Stimulated activated naive B cell treated with anti-CD40 and anti-IgM and Interleukin-4, amounts not matched to agents 10 μg/mL and 1 μg/mL and 100 μg/mL, for 72 hours (primary cell): ENCODE results near the gene DNAH17.

Source experiments
- ATAC-seq, 2 donors: fragments of 150-1000 bp; cut with Tn5 transposase; replicated peaks; 2 replicates each; pipeline ENCODE4 v1.10.0; 2021; ENCODE audit warnings: moderate library complexity in 1 of 2
- DNase-seq: peaks from one replicate; pipeline ENCODE4 v3.0.0; 2021
- H3K27ac Mint-ChIP-seq: one replicate; pipeline ENCODE4 v1.8.0; 2022; ENCODE audit warnings: mild to moderate bottlenecking, mixed read lengths
- H3K27me3 Mint-ChIP-seq, 2 donors: one replicate each; pipeline ENCODE4 v1.8.0; 2022; ENCODE audit warnings: mixed read lengths in 2 of 2
- H3K36me3 Mint-ChIP-seq, 2 donors: one replicate each; pipeline ENCODE4 v1.8.0; 2022; ENCODE audit warnings: mixed read lengths in 2 of 2, mild to moderate bottlenecking in 1 of 2
- H3K4me1 Mint-ChIP-seq, 2 donors: one replicate each; pipeline ENCODE4 v1.8.0; 2022; ENCODE audit warnings: mixed read lengths in 2 of 2, mild to moderate bottlenecking in 1 of 2
- H3K4me3 Mint-ChIP-seq, 2 donors: one replicate each; pipeline ENCODE4 v1.8.0; 2022; ENCODE audit warnings: mild to moderate bottlenecking in 2 of 2, mixed read lengths in 2 of 2, moderate library complexity in 1 of 2
- H3K9me3 Mint-ChIP-seq, 2 donors: one replicate each; pipeline ENCODE4 v1.8.0; 2022; ENCODE audit warnings: mixed read lengths in 2 of 2, mild to moderate bottlenecking in 1 of 2

DNAH17 gene

GRCh38 chr17:78535273-78536197 is 41.7 kb downstream of the DNAH17 start:
- ATAC-seq (no peak), DNase-seq (no peak)
- Mint-ChIP-seq H3K36me3 (no peaks in the 10 kb centered on the region), H3K4me1 (no peaks in the 10 kb centered on the region), H3K27ac (no peak overlapping the region), H3K27me3 (peaks cover 0 to 5% of the 10 kb centered on the region in 2 donors), H3K4me3 (no peak overlapping the region), H3K9me3 (no peaks in the 10 kb centered on the region)

GRCh38 chr17:78534492-78535272 is 42.5 kb downstream of the DNAH17 start:
- H3K36me3 Mint-ChIP-seq, result no peaks in the 10 kb centered on the region
- no peak overlapping the region for H3K27ac Mint-ChIP-seq
- DNase-seq, result no peak
- H3K4me1 Mint-ChIP-seq, result no peaks in the 10 kb centered on the region
- peaks cover 0 to 5% of the 10 kb centered on the region in 2 donors for H3K27me3 Mint-ChIP-seq
- no peak overlapping the region for H3K4me3 Mint-ChIP-seq
- no peaks in the 10 kb centered on the region for H3K9me3 Mint-ChIP-seq
- ATAC-seq, result no peak

DNA sequence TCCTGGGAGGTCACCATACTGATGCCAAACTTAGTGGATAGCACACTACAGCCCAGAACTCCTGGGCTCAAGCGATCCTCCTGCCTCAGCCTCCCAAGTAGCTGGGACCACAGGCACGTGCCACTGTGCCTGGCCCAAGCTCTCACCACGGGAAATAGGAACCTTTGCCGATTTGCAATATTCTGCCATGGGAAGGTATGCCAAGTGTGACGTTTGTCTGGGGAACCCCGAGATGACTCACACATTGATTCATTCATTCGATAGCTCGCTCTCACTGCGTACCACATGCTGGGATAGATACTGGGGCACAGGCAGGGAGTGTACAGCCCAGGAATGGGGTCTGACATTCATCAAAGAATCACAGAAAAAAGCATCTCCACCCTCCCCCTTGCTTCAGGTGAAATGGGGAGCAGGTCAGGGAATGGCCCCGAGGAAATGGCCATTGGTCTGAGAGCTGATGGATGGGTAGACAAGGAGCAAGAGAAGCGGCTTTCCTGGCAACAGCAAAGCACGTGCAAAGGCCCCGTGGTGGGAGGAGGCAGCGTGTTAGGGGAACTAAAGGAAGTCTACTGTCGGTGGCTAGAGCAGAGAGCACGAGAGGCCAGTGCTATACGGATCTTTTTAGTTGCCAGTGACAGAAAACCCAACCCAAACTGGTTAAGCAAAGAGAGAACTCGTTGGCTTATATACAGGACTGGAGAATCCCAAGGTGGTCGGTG is 44.1 kb downstream of the DNAH17 start:
- H3K4me3 Mint-ChIP-seq, result no peak overlapping the region
- ATAC-seq (no peak), DNase-seq (no peak)
- no peaks in the 10 kb centered on the region for H3K36me3 Mint-ChIP-seq
- H3K4me1 Mint-ChIP-seq, result no peaks in the 10 kb centered on the region
- H3K27ac Mint-ChIP-seq, result no peak overlapping the region
- H3K27me3 Mint-ChIP-seq, result peaks cover 0 to 5% of the 10 kb centered on the region in 2 donors
- H3K9me3 Mint-ChIP-seq, result no peaks in the 10 kb centered on the region

DNA sequence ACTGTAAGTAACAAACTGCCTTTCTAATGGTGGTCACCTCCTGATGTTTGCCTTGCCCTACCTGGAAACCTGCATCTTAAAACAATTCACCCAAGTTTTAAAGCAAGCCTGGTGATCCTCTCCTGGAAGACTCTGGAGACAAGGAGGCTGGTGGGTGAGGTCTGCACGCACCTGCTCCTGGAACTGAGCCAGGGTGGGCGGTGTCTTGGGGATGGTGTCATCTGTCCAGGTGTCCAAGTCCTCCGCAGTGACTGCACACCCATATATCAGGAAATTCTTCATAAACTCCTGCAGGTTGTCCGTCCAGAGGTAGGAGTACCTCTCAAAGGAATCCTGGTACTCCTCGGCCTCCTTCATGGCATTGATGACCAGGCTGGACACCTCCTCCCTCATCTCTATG is 44.9 kb downstream of the DNAH17 start:
- no peak overlapping the region for H3K27ac Mint-ChIP-seq
- peaks cover 0 to 5% of the 10 kb centered on the region in 2 donors for H3K27me3 Mint-ChIP-seq
- DNase-seq (no peak), ATAC-seq (no peak)
- H3K9me3 Mint-ChIP-seq, result no peaks in the 10 kb centered on the region
- no peaks in the 10 kb centered on the region for H3K36me3 Mint-ChIP-seq
- no peaks in the 10 kb centered on the region for H3K4me1 Mint-ChIP-seq
- H3K4me3 Mint-ChIP-seq, result no peak overlapping the region

- Mint-ChIP-seq H3K27ac (no peak overlapping the region), H3K27me3 (peaks cover 0 to 4% of the 10 kb centered on the region in 2 donors), H3K36me3 (no peaks in the 10 kb centered on the region), H3K4me3 (no peak overlapping the region), H3K9me3 (no peaks in the 10 kb centered on the region), H3K4me1 (no peaks in the 10 kb centered on the region)
- DNase-seq (no peak), ATAC-seq (no peak)
These were observed 46.5 kb downstream of the DNAH17 start for GRCh38 chr17:78530675-78531074.

DNA sequence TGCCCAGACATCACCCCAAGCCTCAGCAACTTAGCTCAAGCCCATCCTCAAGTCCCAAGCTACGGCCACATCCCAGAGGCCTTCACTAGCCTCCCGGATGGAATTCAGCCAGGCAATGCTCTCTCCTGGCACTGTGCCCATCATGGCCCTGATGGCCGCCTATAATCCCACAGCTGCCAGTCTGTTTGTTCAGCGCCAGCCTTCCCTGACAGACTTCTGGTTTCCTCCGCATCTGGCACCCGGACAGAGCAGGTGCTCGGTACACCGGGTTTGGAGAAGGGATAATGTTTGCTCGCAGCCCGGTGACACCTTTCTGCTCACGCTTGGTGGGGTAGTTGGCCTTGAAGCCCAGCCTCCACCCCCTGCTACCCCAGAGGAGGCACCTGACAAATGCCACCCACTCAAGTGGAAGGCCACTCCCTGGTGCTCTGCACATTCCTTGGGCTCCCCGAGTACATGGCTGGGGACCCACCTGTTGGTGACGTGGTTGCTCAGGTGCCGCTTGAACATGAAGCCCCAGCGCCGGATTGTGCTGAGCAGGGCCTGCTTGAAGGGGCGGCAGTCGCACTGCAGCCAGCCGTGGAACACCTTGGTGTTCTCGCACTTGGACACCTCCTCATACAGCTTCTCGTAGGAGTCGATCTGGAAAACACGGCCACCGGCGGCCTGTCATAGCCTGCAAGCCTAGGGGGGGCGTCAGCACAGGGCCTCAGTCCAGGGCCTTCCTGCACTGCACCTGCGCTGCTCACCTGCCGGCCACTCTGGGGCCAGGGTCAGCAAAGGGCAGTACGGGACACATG is 47.1 kb downstream of the DNAH17 start:
- H3K9me3 Mint-ChIP-seq, result no peaks in the 10 kb centered on the region
- no peaks in the 10 kb centered on the region for H3K36me3 Mint-ChIP-seq
- no peaks in the 10 kb centered on the region for H3K4me1 Mint-ChIP-seq
- no peak overlapping the region for H3K4me3 Mint-ChIP-seq
- H3K27ac Mint-ChIP-seq, result no peak overlapping the region
- DNase-seq, result no peak
- no peak for ATAC-seq
- H3K27me3 Mint-ChIP-seq, result peaks cover 0 to 4% of the 10 kb centered on the region in 2 donors

DNA sequence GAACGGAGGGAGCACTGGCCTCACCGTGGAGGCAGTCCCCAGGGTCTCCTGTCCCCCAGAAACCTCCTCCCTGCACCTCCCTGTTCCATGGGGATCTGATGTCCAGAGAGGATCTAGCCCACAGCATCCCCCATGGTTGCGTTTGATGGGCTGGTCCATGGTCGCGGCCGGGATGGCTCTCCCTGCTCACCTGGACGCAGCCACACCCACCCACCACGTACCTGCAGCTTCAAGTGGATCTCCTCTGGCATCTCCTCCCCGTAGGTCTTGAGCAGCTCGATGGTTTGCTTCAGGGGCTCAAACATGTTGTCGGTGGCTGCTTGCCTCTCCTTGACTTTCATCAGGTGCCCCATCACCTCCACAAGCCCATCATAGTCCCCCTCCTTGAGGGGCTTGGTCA is 47.9 kb downstream of the DNAH17 start:
- Mint-ChIP-seq H3K9me3 (no peaks in the 10 kb centered on the region), H3K4me3 (no peak overlapping the region), H3K27ac (no peak overlapping the region), H3K27me3 (peaks cover 0 to 4% of the 10 kb centered on the region in 2 donors), H3K4me1 (no peaks in the 10 kb centered on the region), H3K36me3 (no peaks in the 10 kb centered on the region)
- DNase-seq (no peak), ATAC-seq (no peak)

DNA sequence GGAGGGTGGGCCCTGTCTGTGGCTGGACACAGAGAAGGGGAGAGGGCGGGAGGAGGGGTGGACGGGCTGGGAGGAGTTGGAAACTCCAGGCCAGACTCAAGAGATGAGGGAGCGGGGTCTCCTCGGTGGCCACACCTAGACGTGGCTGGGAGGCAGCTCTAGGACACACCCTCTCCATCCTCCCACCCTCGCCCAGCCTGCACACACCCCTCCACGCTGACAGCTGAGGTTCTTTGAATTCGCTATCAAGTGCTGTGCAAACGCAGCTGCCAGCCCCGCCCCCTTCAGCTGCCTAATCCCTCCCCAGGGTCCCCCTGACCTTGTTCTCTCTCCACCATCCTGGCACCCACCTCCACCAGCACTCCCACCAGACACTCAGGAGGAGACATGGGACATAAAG is 48.7 kb downstream of the DNAH17 start:
- Mint-ChIP-seq H3K36me3 (no peaks in the 10 kb centered on the region), H3K27me3 (peaks cover 0 to 4% of the 10 kb centered on the region in 2 donors), H3K4me1 (no peaks in the 10 kb centered on the region), H3K9me3 (no peaks in the 10 kb centered on the region), H3K27ac (no peak overlapping the region), H3K4me3 (no peak overlapping the region)
- DNase-seq (no peak), ATAC-seq (no peak)

DNA sequence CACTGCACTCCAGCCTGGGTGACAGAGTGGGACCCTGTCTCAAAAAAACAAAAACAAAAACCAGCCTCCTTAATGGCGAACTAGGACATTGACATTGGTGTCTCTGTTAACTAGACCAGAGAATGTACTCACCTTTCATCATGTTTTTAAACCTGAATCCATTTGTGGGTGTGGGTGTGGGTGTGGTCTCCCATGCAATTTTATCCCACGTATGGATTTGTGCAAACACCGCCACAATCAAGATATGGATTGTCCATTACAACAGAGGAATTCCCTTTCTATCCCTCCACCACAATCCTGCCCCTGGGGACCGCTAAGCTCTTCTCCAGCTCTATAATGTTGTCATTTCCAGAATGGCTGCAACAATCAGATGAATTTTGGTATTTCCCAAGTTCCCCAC is 49.9 kb downstream of the DNAH17 start:
- Mint-ChIP-seq H3K36me3 (no peaks in the 10 kb centered on the region), H3K27me3 (peaks cover 0 to 6% of the 10 kb centered on the region in 2 donors), H3K27ac (no peak overlapping the region), H3K9me3 (no peaks in the 10 kb centered on the region), H3K4me1 (no peaks in the 10 kb centered on the region), H3K4me3 (no peak overlapping the region)
- no peak for ATAC-seq
- no peak for DNase-seq

GRCh38 chr17:78526231-78527025 is 50.8 kb downstream of the DNAH17 start:
- H3K4me3 Mint-ChIP-seq, result no peak overlapping the region
- H3K27me3 Mint-ChIP-seq, result peaks cover 0 to 7% of the 10 kb centered on the region in 2 donors
- DNase-seq (no peak), ATAC-seq (no peak)
- H3K9me3 Mint-ChIP-seq, result no peaks in the 10 kb centered on the region
- H3K4me1 Mint-ChIP-seq, result no peaks in the 10 kb centered on the region
- no peak overlapping the region for H3K27ac Mint-ChIP-seq
- H3K36me3 Mint-ChIP-seq, result no peaks in the 10 kb centered on the region

- Mint-ChIP-seq H3K4me3 (no peak overlapping the region), H3K9me3 (no peaks in the 10 kb centered on the region), H3K4me1 (no peaks in the 10 kb centered on the region), H3K27me3 (peaks cover 0 to 7% of the 10 kb centered on the region in 2 donors), H3K36me3 (no peaks in the 10 kb centered on the region), H3K27ac (no peak overlapping the region)
- DNase-seq (no peak), ATAC-seq (no peak)
These were observed 51.6 kb downstream of the DNAH17 start for GRCh38 chr17:78525511-78526160.

GRCh38 chr17:78524870-78525510 is 52.2 kb downstream of the DNAH17 start:
- no peak overlapping the region for H3K27ac Mint-ChIP-seq
- H3K4me3 Mint-ChIP-seq, result no peak overlapping the region
- no peaks in the 10 kb centered on the region for H3K36me3 Mint-ChIP-seq
- DNase-seq (no peak), ATAC-seq (no peak)
- H3K27me3 Mint-ChIP-seq, result peaks cover 0 to 7% of the 10 kb centered on the region in 2 donors
- no peaks in the 10 kb centered on the region for H3K9me3 Mint-ChIP-seq
- H3K4me1 Mint-ChIP-seq, result no peaks in the 10 kb centered on the region
